ENCODE data around the gene ZFTA.

- TF ChIP-seq EZH2 (IDR thresholded peaks at IDR 0.05; ENCODE audit: low read length) (no peak), CTCF (optimal IDR thresholded peaks at IDR 0.05 in 1 of 3, IDR thresholded peaks at IDR 0.05 in 1 of 3, conservative IDR thresholded peaks at IDR 0.05 in 1 of 3; ENCODE audit: extremely low read depth in 1 of 3, insufficient read depth in 2 of 3, low read length in 3 of 3) (no peak)
Observed at GRCh38 chr11:63770763-63771162, 2.2 kb upstream of the ZFTA start.
